Astrocyte of the cerebellum (primary cell): ENCODE data around the gene PSG11.
"Not testable (repeated sequence)": the region's sequence is repeated elsewhere in the genome, so short reads cannot be mapped to it uniquely, and the experiment has no call there.

Source experiments
- DNase-seq: peaks from one replicate; pipeline ENCODE4 v3.0.0-alpha.2; 2011; ENCODE audit warnings: low read depth
- H3K4me3 ChIP-seq: 2 replicates; pipeline ENCODE4 v1.5.1; 2011; ENCODE audit warnings: mild to moderate bottlenecking, low read depth, low read length, moderate library complexity
- CTCF ChIP-seq: IDR thresholded peaks from 2 replicates; pipeline ENCODE4 v1.5.1; 2012; ENCODE audit warnings: low read length, low read depth, moderate library complexity, mild to moderate bottlenecking; ENCODE audit errors: missing control alignments
- in situ Hi-C: cut with HindIII; loops from 2 replicates; pipeline ENCODE4 v1.10.0; 2017; ENCODE audit warnings: low sequenced_read_pairs

The PSG11 gene

GRCh38 chr19:42985588-42985987 lies 40.7 kb downstream of the PSG11 start:
- H3K4me3 ChIP-seq, result no peak overlapping the region
- in situ Hi-C loops, result no loop called here
- no peak for DNase-seq
- no peak for TF ChIP-seq CTCF

- DNase-seq, in situ Hi-C loops, H3K4me3 ChIP-seq: not testable (repeated sequence)
Measured at GRCh38 chr19:42982111-42982510, 44.2 kb downstream of the PSG11 start.

GRCh38 chr19:42971451-42971850 lies 54.8 kb downstream of the PSG11 start:
- DNase-seq, H3K4me3 ChIP-seq, in situ Hi-C loops: not testable (repeated sequence)

GRCh38 chr19:42965176-42965575 lies 61.1 kb downstream of the PSG11 start:
- H3K4me3 ChIP-seq, result no peak overlapping the region
- DNase-seq, result no peak
- no peak for TF ChIP-seq CTCF
- in situ Hi-C loops, result no loop called here

- DNase-seq, result no peak
- in situ Hi-C loops, result no loop called here
- no peak for TF ChIP-seq CTCF
- H3K4me3 ChIP-seq, result no peak overlapping the region
Measured at GRCh38 chr19:42961119-42961518, 65.2 kb downstream of the PSG11 start.
